ENCODE data around the gene IFI16.

Gene IFI16

GRCh38 chr1:159079525-159079924 is 69.8 kb downstream of the IFI16 start:
- Histone ChIP-seq H2BK120ac (ENCODE audit: low read depth, low read length) (no peak overlapping the region), H3K14ac (ENCODE audit: low read length) (no peak overlapping the region), H2BK5ac (ENCODE audit: low read length) (no peak overlapping the region), H3K79me1 (ENCODE audit: low read depth, low read length) (no peaks in the 10 kb centered on the region), H3K27me3 (ENCODE audit: control insufficient read depth in 3 of 3, insufficient read depth in 3 of 3, low read depth in 1 of 3, low read length in 3 of 3) (no peaks in the 10 kb centered on the region), H2BK12ac (ENCODE audit: low read length) (no peak overlapping the region), H2AFZ (ENCODE audit: low read length) (no peak overlapping the region), H4K8ac (ENCODE audit: low read depth, low read length) (no peak overlapping the region), H3K4ac (ENCODE audit: low read length) (no peak overlapping the region), H3K9ac (ENCODE audit: low read depth, low read length, poor library complexity) (no peak overlapping the region), H4K91ac (ENCODE audit: low read depth, low read length, poor library complexity) (no peak overlapping the region), H3K4me1 (ENCODE audit: control insufficient read depth in 2 of 2, insufficient read depth in 1 of 2, low read depth in 1 of 2, low read length in 2 of 2) (no peaks in the 10 kb centered on the region), H2BK15ac (ENCODE audit: low read length) (no peak overlapping the region), H3K9me3 (replicated peaks in 1 of 2; ENCODE audit: control insufficient read depth in 2 of 2, insufficient read depth in 1 of 2, low read depth in 1 of 2, low read length in 2 of 2) (no peaks in the 10 kb centered on the region), H3K4me3 (ENCODE audit: low read length in 2 of 2) (no peak overlapping the region), H3K18ac (ENCODE audit: low read length) (no peak overlapping the region), H3K36me3 (replicated peaks in 1 of 2; ENCODE audit: control insufficient read depth in 2 of 2, insufficient read depth in 2 of 2, low read length in 2 of 2) (no peaks in the 10 kb centered on the region), H2AK5ac (ENCODE audit: low read depth, low read length) (no peak overlapping the region), H3K23ac (ENCODE audit: low read depth, low read length, poor library complexity) (no peak overlapping the region), H3K4me2 (ENCODE audit: insufficient read depth, low read length, poor library complexity, severe bottlenecking) (no peak overlapping the region), H3K27ac (replicated peaks; ENCODE audit: low read length) (no peak overlapping the region)
- no peak for DNase-seq (ENCODE audit: low spot score)
- WGBS, 2 donors (ENCODE audit: extremely low coverage in 2 of 2, insufficient read length in 2 of 2, insufficient replicate concordance in 1 of 2): no CpG with 5 or more reads among the region's 1 CpG

DNA sequence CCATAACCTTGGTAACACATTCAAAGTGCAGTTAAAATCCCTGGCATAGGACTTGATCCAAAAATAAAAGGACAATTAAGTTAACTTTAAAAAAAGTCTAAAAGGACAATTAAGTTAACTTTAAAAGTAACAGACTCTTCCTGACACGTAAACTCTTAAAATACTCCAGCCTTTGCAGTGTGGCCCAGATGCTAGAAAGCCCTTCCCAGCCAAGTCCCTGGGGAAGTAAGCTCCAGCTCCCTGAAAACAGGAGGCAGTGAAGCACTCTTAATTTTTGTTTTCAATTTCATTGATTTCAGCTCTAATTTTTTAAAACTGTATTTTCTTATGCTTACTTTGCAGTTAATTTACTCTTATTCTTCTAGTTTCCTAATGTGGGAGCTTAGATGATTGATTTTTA is 71.9 kb downstream of the IFI16 start:
- H2AK5ac ChIP-seq (ENCODE audit: low read depth, low read length): no peak overlapping the region
- no peak overlapping the region for H3K23ac ChIP-seq (ENCODE audit: low read depth, low read length, poor library complexity)
- H4K8ac ChIP-seq (ENCODE audit: low read depth, low read length): no peak overlapping the region
- H3K18ac ChIP-seq (ENCODE audit: low read length): no peak overlapping the region
- no peak overlapping the region for H2BK120ac ChIP-seq (ENCODE audit: low read depth, low read length)
- no peaks in the 10 kb centered on the region for H3K36me3 ChIP-seq (replicated peaks in 1 of 2; ENCODE audit: control insufficient read depth in 2 of 2, insufficient read depth in 2 of 2, low read length in 2 of 2)
- no peaks in the 10 kb centered on the region for H3K9me3 ChIP-seq (replicated peaks in 1 of 2; ENCODE audit: control insufficient read depth in 2 of 2, insufficient read depth in 1 of 2, low read depth in 1 of 2, low read length in 2 of 2)
- H2AFZ ChIP-seq (ENCODE audit: low read length): no peak overlapping the region
- WGBS, 2 donors (ENCODE audit: extremely low coverage in 2 of 2, insufficient read length in 2 of 2, insufficient replicate concordance in 1 of 2): no CpG with 5 or more reads among the region's 1 CpG
- no peaks in the 10 kb centered on the region for H3K4me1 ChIP-seq (ENCODE audit: control insufficient read depth in 2 of 2, insufficient read depth in 1 of 2, low read depth in 1 of 2, low read length in 2 of 2)
- H2BK12ac ChIP-seq (ENCODE audit: low read length): no peak overlapping the region
- no peak overlapping the region for H2BK15ac ChIP-seq (ENCODE audit: low read length)
- no peak overlapping the region for H3K14ac ChIP-seq (ENCODE audit: low read length)
- H3K27me3 ChIP-seq (ENCODE audit: control insufficient read depth in 3 of 3, insufficient read depth in 3 of 3, low read depth in 1 of 3, low read length in 3 of 3): no peaks in the 10 kb centered on the region
- no peak overlapping the region for H3K4me3 ChIP-seq (ENCODE audit: low read length in 2 of 2)
- H3K79me1 ChIP-seq (ENCODE audit: low read depth, low read length): no peaks in the 10 kb centered on the region
- DNase-seq (ENCODE audit: low spot score): no peak
- H3K27ac ChIP-seq (replicated peaks; ENCODE audit: low read length): no peak overlapping the region
- no peak overlapping the region for H4K91ac ChIP-seq (ENCODE audit: low read depth, low read length, poor library complexity)
- no peak overlapping the region for H2BK5ac ChIP-seq (ENCODE audit: low read length)
- H3K4ac ChIP-seq (ENCODE audit: low read length): no peak overlapping the region
- H3K9ac ChIP-seq (ENCODE audit: low read depth, low read length, poor library complexity): no peak overlapping the region
- H3K4me2 ChIP-seq (ENCODE audit: insufficient read depth, low read length, poor library complexity, severe bottlenecking): no peak overlapping the region

DNA sequence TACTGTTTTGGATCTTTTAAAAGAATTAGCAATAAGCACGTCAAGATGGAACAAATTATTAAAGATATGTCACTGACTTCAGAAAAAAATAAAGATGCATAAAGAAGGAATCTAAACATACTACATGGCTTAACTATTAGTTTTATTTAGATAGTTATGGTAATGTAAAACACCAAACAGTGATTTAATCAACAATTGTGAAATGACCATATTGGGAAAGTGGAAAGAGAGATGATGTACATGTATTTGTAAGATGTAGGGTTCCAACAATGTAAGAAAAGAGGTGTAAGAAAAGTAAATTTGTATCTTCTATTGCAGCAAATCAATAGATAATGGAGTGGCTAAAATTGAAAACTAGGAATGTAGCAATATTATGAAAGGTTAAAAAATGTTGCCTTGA is 73.3 kb downstream of the IFI16 start:
- Histone ChIP-seq H2BK120ac (ENCODE audit: low read depth, low read length) (no peak overlapping the region), H2BK15ac (ENCODE audit: low read length) (no peak overlapping the region), H3K79me1 (ENCODE audit: low read depth, low read length) (no peaks in the 10 kb centered on the region), H4K91ac (ENCODE audit: low read depth, low read length, poor library complexity) (no peak overlapping the region), H2BK12ac (ENCODE audit: low read length) (no peak overlapping the region), H3K36me3 (replicated peaks in 1 of 2; ENCODE audit: control insufficient read depth in 2 of 2, insufficient read depth in 2 of 2, low read length in 2 of 2) (no peaks in the 10 kb centered on the region), H3K9ac (ENCODE audit: low read depth, low read length, poor library complexity) (no peak overlapping the region), H3K4ac (ENCODE audit: low read length) (no peak overlapping the region), H3K4me2 (ENCODE audit: insufficient read depth, low read length, poor library complexity, severe bottlenecking) (no peak overlapping the region), H3K27ac (replicated peaks; ENCODE audit: low read length) (no peak overlapping the region), H3K14ac (ENCODE audit: low read length) (no peak overlapping the region), H2AFZ (ENCODE audit: low read length) (no peak overlapping the region), H3K18ac (ENCODE audit: low read length) (no peak overlapping the region), H3K4me1 (ENCODE audit: control insufficient read depth in 2 of 2, insufficient read depth in 1 of 2, low read depth in 1 of 2, low read length in 2 of 2) (no peaks in the 10 kb centered on the region), H3K9me3 (replicated peaks in 1 of 2; ENCODE audit: control insufficient read depth in 2 of 2, insufficient read depth in 1 of 2, low read depth in 1 of 2, low read length in 2 of 2) (no peaks in the 10 kb centered on the region), H3K4me3 (ENCODE audit: low read length in 2 of 2) (no peak overlapping the region), H3K27me3 (ENCODE audit: control insufficient read depth in 3 of 3, insufficient read depth in 3 of 3, low read depth in 1 of 3, low read length in 3 of 3) (no peaks in the 10 kb centered on the region), H2AK5ac (ENCODE audit: low read depth, low read length) (no peak overlapping the region), H4K8ac (ENCODE audit: low read depth, low read length) (no peak overlapping the region), H2BK5ac (ENCODE audit: low read length) (no peak overlapping the region), H3K23ac (ENCODE audit: low read depth, low read length, poor library complexity) (no peak overlapping the region)
- no peak for DNase-seq (ENCODE audit: low spot score)
- no CpG with 5 or more reads among the region's 1 CpG for WGBS, 2 donors (ENCODE audit: extremely low coverage in 2 of 2, insufficient read length in 2 of 2, insufficient replicate concordance in 1 of 2)

DNA sequence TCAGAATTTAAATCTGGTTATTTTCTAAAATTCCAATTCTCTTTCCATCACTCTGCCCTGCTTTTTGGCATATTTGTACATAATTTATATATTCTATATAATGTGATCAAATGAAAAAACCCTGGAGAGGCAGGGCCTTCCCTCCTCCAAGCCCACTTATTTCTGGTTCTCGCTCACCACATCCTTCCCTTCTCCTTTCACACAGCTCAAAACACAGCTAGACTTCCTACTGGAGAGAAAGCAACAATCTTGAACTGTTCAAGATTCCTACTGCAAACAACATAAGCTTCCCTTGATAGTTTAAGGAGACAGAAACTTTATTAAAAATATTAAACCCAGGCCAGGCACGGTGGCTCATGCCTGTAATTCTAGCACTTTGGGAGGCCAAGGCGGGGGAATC is 74.4 kb downstream of the IFI16 start:
- no peak overlapping the region for H2BK12ac ChIP-seq (ENCODE audit: low read length)
- H2AFZ ChIP-seq (ENCODE audit: low read length): no peak overlapping the region
- H4K91ac ChIP-seq (ENCODE audit: low read depth, low read length, poor library complexity): no peak overlapping the region
- H3K9me3 ChIP-seq (replicated peaks in 1 of 2; ENCODE audit: control insufficient read depth in 2 of 2, insufficient read depth in 1 of 2, low read depth in 1 of 2, low read length in 2 of 2): no peaks in the 10 kb centered on the region
- H3K14ac ChIP-seq (ENCODE audit: low read length): no peak overlapping the region
- no peak overlapping the region for H3K9ac ChIP-seq (ENCODE audit: low read depth, low read length, poor library complexity)
- H2BK120ac ChIP-seq (ENCODE audit: low read depth, low read length): no peak overlapping the region
- no peak overlapping the region for H3K23ac ChIP-seq (ENCODE audit: low read depth, low read length, poor library complexity)
- H2BK15ac ChIP-seq (ENCODE audit: low read length): no peak overlapping the region
- no peak overlapping the region for H2BK5ac ChIP-seq (ENCODE audit: low read length)
- H3K4ac ChIP-seq (ENCODE audit: low read length): no peak overlapping the region
- H3K4me1 ChIP-seq (ENCODE audit: control insufficient read depth in 2 of 2, insufficient read depth in 1 of 2, low read depth in 1 of 2, low read length in 2 of 2): no peaks in the 10 kb centered on the region
- H3K4me3 ChIP-seq (ENCODE audit: low read length in 2 of 2): no peak overlapping the region
- no peak for DNase-seq (ENCODE audit: low spot score)
- H3K4me2 ChIP-seq (ENCODE audit: insufficient read depth, low read length, poor library complexity, severe bottlenecking): no peak overlapping the region
- no peak overlapping the region for H2AK5ac ChIP-seq (ENCODE audit: low read depth, low read length)
- no peaks in the 10 kb centered on the region for H3K27me3 ChIP-seq (ENCODE audit: control insufficient read depth in 3 of 3, insufficient read depth in 3 of 3, low read depth in 1 of 3, low read length in 3 of 3)
- no peaks in the 10 kb centered on the region for H3K79me1 ChIP-seq (ENCODE audit: low read depth, low read length)
- WGBS, 2 donors (ENCODE audit: extremely low coverage in 2 of 2, insufficient read length in 2 of 2, insufficient replicate concordance in 1 of 2): no CpG with 5 or more reads among the region's 3 CpGs
- no peak overlapping the region for H4K8ac ChIP-seq (ENCODE audit: low read depth, low read length)
- no peak overlapping the region for H3K27ac ChIP-seq (replicated peaks; ENCODE audit: low read length)
- H3K18ac ChIP-seq (ENCODE audit: low read length): no peak overlapping the region
- no peaks in the 10 kb centered on the region for H3K36me3 ChIP-seq (replicated peaks in 1 of 2; ENCODE audit: control insufficient read depth in 2 of 2, insufficient read depth in 2 of 2, low read length in 2 of 2)
